Raji (cell line): ENCODE results near the gene KTI12.
A peak's percentile ranks its signal among the peaks of the same experiment; 100 is the strongest.

Source experiments
- POLR2A ChIP-seq: IDR thresholded peaks from 2 replicates; pipeline ENCODE4 v1.6.1; 2011; ENCODE audit warnings: low read depth, low read length, control low read depth; ENCODE audit not compliant: insufficient read depth

KTI12 gene, protein sequence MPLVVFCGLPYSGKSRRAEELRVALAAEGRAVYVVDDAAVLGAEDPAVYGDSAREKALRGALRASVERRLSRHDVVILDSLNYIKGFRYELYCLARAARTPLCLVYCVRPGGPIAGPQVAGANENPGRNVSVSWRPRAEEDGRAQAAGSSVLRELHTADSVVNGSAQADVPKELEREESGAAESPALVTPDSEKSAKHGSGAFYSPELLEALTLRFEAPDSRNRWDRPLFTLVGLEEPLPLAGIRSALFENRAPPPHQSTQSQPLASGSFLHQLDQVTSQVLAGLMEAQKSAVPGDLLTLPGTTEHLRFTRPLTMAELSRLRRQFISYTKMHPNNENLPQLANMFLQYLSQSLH

DNA sequence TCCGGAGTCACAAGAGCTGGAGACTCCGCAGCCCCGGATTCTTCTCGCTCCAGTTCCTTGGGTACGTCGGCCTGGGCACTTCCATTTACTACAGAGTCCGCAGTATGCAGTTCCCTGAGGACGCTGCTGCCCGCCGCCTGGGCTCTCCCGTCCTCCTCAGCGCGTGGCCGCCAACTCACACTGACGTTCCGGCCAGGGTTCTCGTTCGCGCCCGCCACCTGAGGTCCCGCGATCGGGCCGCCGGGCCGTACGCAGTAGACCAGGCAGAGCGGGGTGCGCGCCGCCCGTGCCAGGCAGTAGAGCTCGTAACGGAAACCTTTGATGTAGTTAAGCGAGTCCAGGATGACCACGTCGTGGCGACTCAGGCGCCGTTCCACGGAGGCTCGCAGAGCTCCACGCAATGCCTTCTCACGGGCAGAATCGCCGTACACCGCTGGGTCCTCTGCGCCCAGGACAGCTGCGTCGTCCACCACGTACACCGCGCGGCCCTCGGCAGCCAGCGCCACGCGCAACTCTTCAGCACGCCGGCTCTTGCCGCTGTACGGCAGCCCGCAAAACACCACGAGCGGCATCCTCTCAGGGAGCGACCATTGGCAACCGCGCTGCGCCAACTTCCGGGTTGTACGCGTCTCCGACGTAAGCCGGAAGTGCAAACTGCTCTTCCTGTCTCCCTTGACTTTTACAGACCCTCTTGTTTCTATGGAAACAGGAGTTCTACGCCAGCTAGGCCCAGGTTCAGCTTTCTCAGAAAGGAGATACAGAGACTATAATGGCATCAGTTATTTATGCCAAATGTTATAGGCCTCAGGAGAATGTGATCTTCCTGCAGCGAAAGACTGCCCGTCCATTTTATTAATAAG is at the start of gene KTI12:
Gene KTI12 (minus strand): TSS at position 621 of the 860 bp plus-strand sequence. CDS start 49 bp downstream, at position 572.
- TF ChIP-seq POLR2A: peak; percentile 96

DNA sequence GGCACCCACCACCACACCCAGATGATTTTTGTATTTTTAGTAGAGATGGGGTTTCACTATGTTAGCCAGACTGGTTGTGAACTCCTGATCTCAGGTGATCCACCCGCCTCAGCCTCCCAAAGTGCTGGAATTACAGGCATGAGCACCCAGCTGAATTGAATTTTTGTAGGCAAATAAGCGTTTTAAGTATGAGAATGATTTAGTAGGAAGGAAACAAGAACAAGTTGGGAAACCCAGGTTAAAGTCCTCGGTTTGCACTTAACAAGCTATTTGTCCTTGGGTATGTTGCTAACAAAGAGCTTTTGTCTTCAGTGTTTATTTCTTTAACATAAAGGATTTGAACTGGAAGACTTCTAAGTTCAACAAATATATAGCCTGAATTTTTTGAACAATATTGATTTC is 46.4 kb upstream of the KTI12 start:
- no peak for TF ChIP-seq POLR2A

DNA sequence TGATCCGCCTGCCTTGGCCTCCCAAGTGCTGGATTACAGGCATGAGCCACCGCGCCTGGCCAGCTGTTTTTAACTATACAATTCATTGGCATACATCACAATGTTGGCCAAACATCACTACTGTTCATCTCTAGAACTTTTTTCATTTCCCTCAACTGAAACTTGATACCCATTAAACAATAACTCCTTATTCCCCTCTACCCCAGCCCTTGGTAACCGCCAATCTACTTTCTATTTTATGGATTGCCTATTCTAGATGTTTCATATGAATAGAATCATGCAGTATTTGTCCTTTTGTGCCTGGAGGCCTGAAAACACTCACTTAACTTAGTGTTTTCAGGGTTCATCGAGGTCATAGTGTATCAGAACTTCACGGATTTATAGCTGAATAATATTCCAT is 38.7 kb upstream of the KTI12 start:
- no peak for TF ChIP-seq POLR2A

DNA sequence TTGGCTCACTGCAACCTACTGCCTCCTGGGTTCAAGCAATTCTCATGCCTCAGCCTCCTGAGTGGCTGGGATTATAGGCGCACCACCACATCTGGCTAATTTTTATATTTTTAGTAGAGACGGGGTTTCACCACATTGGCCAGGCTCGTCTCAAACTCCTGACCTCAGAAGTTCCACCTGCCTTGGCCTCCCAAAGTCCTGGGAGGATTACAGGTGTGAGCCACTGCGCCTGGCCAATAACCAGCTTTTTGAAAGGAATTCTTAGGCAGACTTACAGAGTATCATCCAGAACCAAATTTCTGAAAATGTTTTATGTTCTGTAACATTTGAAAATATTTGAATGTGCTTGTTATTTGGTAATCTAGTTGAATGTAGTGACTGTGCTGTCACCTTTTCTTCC is 37.1 kb upstream of the KTI12 start:
- no peak for TF ChIP-seq POLR2A

DNA sequence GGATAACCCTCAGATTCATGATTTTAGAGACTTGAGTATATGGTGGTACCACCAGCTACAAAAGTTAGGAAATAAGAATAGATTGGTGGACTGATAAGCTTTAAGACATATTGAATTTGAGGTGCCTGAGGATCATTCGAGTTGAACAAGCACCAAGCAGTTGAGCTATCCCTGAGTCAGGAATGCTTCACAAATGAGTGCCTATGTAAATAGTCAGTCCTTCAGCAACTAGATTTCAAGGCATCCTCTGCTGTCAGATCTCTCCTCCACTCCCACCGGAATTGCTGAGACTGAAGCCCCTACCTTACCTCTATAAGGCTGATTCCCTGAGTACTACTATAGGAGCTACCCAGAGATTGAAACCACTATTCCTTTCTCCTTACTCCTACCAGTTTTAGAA is 29.6 kb upstream of the KTI12 start:
- TF ChIP-seq POLR2A: no peak

DNA sequence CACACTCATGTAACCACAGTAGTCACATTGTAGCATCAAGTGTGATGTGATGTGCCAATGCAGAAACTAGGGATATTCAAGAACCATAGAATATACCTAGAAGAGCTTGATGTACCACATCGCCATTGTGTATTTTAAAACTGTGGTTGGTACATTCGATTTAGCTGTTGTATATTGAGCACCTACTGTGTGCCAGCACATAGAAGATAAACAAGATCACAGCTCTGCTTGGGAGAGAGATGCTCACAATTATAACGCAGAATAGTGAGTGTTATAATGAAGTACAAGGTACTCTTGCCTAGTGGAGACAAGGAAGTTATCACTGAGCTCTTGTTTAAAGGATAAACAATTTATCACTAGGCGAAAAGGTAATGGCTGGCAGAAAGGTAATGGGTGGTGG is 27.2 kb upstream of the KTI12 start:
- TF ChIP-seq POLR2A: no peak

DNA sequence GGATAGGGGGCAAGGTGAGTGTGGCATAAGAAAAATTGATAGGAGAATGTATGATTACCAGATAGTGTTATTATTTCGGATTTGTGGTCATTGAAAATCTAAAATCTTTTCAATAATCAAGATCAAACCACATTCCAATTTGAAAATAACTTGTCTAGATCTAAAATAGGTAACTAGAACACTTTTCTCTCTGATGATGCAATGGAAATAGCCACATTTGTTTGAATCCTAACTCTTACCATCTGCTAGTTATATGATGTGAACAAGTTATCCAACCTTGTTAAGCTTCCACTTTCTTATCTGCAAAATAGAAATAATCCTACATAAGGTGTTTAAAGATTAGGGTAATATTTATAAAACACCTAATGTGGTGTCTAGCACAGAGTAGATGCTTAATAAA is 26.3 kb upstream of the KTI12 start:
- TF ChIP-seq POLR2A: no peak

DNA sequence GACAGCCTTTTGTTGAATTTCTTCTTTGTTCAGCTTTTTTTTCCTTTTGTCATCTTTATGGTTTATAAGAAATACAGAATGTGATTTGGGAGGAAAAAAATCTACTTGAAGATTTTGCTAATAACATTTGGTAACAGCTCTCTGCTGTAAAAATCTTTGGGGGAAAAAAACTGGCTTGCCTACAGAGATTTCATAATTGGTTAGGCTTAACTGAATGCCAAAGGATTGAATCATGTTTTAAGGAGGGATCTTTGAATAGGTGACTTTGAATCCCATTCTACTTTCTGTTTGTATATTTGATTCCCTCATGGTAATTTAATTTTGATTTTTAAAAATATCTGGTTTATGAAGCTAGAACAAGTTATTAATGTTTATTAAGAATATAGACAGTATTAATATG is 25.7 kb upstream of the KTI12 start:
- no peak for TF ChIP-seq POLR2A

DNA sequence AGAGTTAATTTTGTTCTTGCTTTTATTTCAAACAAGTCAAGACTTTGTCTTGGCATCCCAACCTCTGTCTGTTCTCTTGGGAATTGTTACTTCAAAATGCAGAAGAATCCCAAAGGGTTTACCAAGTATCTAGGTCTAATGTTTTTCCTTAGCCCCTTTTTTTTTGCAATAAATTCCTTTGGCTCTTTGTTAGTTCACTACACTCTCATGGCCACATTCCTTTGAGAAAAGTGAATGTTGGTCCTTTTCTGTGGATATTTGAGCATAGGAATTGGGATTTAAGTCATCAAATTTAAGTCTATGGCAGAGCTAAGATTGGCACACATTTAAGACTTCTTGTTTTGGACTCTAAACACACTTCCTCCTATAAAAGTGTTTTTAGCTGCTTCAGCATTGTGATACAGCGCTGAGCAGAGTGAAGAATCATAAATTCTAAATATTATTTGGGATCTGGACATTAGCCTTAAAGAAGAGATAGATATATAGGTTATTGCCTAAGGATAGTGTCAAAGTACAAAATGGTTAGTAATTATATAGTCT is 24.3 kb upstream of the KTI12 start:
- TF ChIP-seq POLR2A: no peak

DNA sequence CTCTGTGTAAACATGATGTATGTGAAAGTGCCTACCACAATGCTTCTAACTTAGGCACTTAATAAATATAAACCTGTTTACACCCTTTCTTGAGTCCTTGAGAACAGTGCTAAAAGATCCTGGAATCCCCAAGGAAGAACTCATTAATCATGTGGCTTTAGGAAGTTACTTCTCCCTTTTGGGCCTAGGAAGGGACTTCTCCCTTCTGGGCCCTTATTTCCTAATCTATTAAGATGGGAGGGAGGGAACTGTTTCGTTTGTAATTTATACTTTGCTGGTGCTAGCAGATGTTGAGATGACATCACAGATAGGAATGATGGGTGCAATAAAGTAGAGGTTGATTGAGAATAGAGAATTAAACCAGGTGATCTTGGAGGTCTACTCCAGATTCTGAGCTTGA is 23.6 kb upstream of the KTI12 start:
- no peak for TF ChIP-seq POLR2A

DNA sequence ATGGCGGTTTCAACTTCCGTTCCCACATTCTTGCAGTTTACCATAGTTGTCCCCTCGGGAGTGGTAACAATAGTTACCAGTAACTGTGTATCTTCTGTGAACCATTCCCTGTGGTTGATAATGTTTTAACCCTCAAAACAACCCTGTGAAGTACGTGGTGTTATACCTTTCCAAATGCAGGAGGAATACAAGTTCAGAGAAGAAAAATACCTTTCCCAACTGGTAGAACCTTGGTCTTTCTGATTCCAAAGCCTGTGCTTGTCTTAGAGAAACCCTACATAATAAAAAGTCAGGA is 23.3 kb upstream of the KTI12 start:
- TF ChIP-seq POLR2A: no peak

DNA sequence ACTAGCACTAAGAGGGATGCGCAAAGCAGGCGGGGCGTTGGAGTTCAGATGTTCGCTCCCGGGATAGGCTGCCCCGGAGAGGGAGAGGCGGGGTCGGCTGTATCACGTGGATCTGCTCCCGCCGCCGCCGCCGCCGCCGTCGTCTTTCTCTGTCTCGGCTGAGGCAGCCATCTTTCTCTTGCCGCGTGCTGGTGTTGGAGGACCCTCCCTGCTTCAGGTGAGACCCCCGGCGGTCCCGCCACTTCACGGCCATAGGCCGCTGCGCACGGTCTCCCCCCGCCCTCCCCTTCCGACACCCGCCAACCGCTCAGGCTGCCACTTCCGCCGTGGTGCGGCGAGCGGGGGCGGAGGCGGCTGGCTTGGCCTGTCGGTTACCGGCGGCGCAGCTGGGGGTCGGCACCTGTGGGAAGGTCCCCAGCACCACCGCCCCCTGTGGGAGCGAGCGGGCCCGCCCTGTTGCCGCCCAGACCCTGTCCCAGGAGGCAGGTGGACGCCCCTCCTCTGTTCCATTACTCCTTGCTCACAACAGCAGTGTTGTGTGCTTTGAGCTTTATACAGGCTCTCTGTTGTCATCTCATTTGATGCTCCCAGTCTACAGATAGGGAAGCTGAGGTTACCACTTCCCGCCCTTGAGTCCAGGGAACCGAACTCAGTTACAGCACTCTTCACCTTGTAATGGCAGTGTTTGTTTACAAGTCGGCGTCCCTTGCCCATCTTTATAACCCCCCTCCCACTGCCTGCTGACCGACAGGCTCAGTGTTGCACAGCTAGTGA is 22.7 kb upstream of the KTI12 start, which contains the start of gene BTF3L4:
Gene BTF3L4 (plus strand): TSS at position 133 of the 774 bp plus-strand sequence. CDS start 3,553 bp downstream, outside the sequence.
- TF ChIP-seq POLR2A: peak; percentile 68

DNA sequence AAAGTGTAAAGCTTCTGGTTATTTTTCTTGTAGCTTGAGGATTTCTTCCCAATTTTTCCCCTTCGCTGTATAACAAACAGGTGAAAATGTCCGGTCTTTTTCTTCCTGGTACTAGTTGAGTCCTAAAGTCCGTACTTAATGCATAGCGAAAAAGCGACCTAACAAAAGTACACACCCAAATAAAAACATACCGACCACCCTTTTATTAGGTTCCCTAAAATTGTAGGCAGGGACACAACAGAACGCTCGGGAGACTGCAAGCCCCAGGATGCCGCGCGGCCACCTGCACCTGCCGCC is 22.2 kb upstream of the KTI12 start:
- no peak for TF ChIP-seq POLR2A

DNA sequence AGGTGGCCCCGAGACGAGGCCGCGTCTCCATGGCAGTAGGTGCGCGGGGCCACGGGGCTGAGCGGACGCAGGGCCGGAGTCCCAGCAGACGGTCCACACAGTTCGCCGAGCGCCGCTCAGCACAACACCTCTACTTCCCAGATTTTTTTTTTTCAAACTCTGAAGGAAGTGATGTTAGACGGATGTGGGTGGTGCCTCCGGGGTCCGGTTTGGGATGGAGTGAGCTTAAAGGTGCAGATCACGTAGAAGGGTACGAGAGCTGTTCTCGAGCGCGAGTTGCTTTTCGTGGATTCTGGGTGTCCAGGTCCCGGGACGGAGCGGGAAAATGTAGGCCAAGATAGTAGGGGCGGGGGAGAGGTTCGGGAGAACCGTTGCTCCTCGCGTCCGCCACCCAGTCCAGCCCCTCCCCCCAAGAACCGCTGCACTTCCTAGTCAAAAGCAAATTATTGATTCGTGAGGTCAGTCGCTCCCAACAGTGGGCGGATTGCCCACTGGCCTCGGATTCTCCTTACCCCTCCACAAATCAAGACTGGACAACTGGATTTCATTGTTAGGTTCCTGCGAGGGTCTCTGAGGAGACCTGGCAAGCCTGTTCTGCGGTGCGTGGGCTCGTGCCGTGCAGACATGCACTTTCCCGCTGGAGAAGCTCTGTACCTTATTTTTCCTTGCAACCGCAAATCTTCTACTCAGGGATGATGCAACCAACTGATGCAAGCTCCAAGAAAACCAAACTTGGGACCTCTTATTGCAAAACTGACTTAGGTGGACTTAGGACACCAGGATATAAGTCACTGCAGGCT is 21.7 kb upstream of the KTI12 start, which contains the start of gene TXNDC12:
Gene TXNDC12 (minus strand): TSS at position 126 of the 800 bp plus-strand sequence. CDS start 95 bp downstream, at position 31.
- peak; percentile 94 for TF ChIP-seq POLR2A
